NT2/D1 (cell line): ENCODE data around the gene CEMIP2.

ENCODE experiments used
- SUZ12 ChIP-seq: IDR thresholded peaks from 2 replicates; pipeline ENCODE4 v1.6.1; 2011; ENCODE audit not compliant: insufficient read length, insufficient read depth; ENCODE audit errors: extremely low read depth
- YY1 ChIP-seq: IDR thresholded peaks from 2 replicates; pipeline ENCODE4 v1.6.1; 2011; ENCODE audit not compliant: insufficient read length, insufficient read depth

DNA sequence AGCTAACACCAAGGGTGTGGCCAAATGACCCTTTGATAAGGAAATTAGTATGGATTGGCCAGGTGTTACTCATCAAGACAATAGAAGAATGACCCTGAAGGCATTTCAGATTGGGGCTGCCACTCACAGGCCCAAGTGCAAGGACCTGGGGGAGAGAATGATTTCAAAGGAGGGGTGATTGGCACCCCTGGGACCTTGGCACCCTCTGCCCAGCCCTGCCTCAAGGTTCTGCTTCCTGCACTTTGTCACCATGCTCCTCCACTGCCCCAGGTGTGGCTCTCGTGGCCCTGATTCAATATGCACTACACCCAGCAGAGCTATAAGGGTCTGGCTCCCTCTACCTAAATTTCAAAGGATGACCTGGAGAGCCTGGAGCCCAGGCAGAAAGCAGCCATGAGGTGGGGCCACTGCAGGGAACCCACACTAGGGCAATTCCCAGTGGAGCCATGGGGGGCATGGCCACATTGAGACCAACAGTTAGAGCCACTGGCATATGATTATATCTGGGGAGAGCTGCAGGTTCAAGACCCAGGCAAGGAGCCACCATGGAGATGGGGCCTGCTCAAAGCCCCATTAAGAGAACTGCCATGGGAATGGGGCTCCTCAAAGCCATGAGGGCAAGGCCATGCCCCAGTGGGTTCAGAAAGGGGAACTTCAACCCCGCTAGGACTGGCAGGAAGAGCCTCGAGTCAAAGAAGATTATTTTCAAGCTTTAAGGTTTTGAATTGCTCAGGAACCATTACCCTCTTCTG lies 93.0 kb downstream of the CEMIP2 start:
- TF ChIP-seq YY1: no peak
- no peak for TF ChIP-seq SUZ12
